Adrenal gland (tissue), 12 donors: ENCODE measurements around the gene HADHA. TPM values are rescaled to one million over a fixed set of nuclear protein-coding genes. Genes with fewer than 3 reads are reported as not detected.

ENCODE experiments used
- DNase-seq, 7 donors: peaks; one replicate each; pipeline ENCODE4 v3.0.0-alpha.2; 2019 to 2020
- H3K27ac ChIP-seq, 5 donors: fragments of 200-600 bp; sonication (generic) in 4 of 5; 1 replicate in 3 of 5; 2 replicates in 2 of 5; pipeline versions ENCODE4 v1.5.1 to v1.8.0; 2016 to 2020; ENCODE audit warnings: mild to moderate bottlenecking in 1 of 5
- H3K27me3 ChIP-seq: fragments of 200-600 bp; 2 replicates; pipeline ENCODE4 v1.8.0; 2021
- H3K36me3 ChIP-seq, 2 donors: fragments of 200-600 bp; replicated peaks in 1 of 2; 1 replicate in 1 of 2; 2 replicates in 1 of 2; pipeline versions ENCODE4 v1.5.1 to v1.8.0; 2018 to 2022
- H3K4me1 ChIP-seq, 2 donors: fragments of 200-600 bp; replicated peaks in 1 of 2; 1 replicate in 1 of 2; 2 replicates in 1 of 2; pipeline versions ENCODE4 v1.5.1 to v1.8.0; 2018 to 2021
- H3K4me3 ChIP-seq, 4 donors: fragments of 200-600 bp; sonication (generic) in 3 of 4; one replicate each; pipeline ENCODE4 v1.5.1; 2016 to 2018
- H3K9me3 ChIP-seq, 3 donors: fragments of 200-600 bp; sonication (generic) in 1 of 3; replicated peaks in 1 of 3; 1 replicate in 2 of 3; 2 replicates in 1 of 3; pipeline versions ENCODE4 v1.5.1 to v1.8.0; 2016 to 2021
- CTCF ChIP-seq, 6 experiments: fragments of 450-650 bp in 4 of 6; fragments of 200-600 bp in 2 of 6; sonication (generic) in 1 of 6; IDR thresholded peaks; 1 replicate in 5 of 6; 2 replicates in 1 of 6; pipeline versions ENCODE4 v1.5.1 to v1.8.0; 2016 to 2021; ENCODE audit warnings: antibody characterized with exemption in 6 of 6, mild to moderate bottlenecking in 2 of 6, moderate library complexity in 1 of 6
- POLR2A ChIP-seq, 2 donors: fragments of 450-650 bp; IDR thresholded peaks; one replicate each; pipeline ENCODE4 v1.6.1; 2017; ENCODE audit warnings: antibody characterized with exemption in 2 of 2, mild to moderate bottlenecking in 2 of 2, moderate library complexity in 1 of 2
- WGBS, 4 donors: extraction: QIAGEN DNeasy Blood & Tissue Kit in 2 of 4; methylation state at CpG; one replicate each; pipeline versions ENCODE4 v1.1.5 to v1.1.7; 2013 to 2017; 5-methylcytosine and 5-hydroxymethylcytosine counted together
- intact Hi-C, 2 donors: fragments of 100-400 bp; cut with DNase I; formaldehyde crosslinking; loops; one replicate each; pipeline versions ENCODE4 v1.14.1 to v1.15.0; 2022 to 2023
- polyA plus RNA-seq, 3 donors: library from polyadenylated mRNA; stranded (reverse); fragments of 200-250 nt in 2 of 3; fragments of 350-450 nt in 1 of 3; fragmentation: Illumina TruSeq in 1 of 3; extraction: RNeasy Lipid Tissue Mini Kit (QIAGEN cat#74804) in 1 of 3; gene quantifications; one replicate each; pipeline ENCODE4 v1.2.3, GENCODE V29; 2013 to 2014
- total RNA-seq, 9 donors: library from RNA; depleted of rRNA in 4 of 9; stranded (reverse); fragments of >200 nt in 4 of 9; fragments of 120-200 nt in 1 of 9; fragmentation: NEBNext Ultra II Directional in 1 of 9; extraction: Animal tissue kit (Norgen Biotek cat#: 25700) in 1 of 9; gene quantifications; one replicate each; pipeline versions ENCODE4 v1.1.0 to v1.2.4, GENCODE V29; 2013 to 2023
- donor health status: healthy with polysubstance abuse.
- donor health status: Bipolar disorder and iron deficiency.
- donor health status: DM: yes; HTN: yes; CAD: no.
- donor health status: DM: no; HTN: no; CAD: no.
- donor health status: DM: no; HTN: no; CAD: no.
- donor health status: DM: yes; HTN: yes; CAD: no.

The HADHA gene
- total and polyA plus RNA-seq, 12 donors = 43.8 to 353 (median 210) TPM

- Histone ChIP-seq H3K36me3 (peaks cover 0 to 50% of the 10 kb centered on the region in 2 donors), H3K27me3 (no peaks in the 10 kb centered on the region), H3K4me1 (no peaks in the 10 kb centered on the region), H3K9me3 (no peaks in the 10 kb centered on the region), H3K27ac (no peak overlapping the region), H3K4me3 (no peak overlapping the region)
- DNase-seq = no peak
- TF ChIP-seq CTCF (IDR thresholded peaks at IDR 0.05) = no peak
- TF ChIP-seq POLR2A (IDR thresholded peaks at IDR 0.05) = no peak
- 96 to 98% (median 96%) methylated on average over 4 of the region's 4 CpGs for WGBS, 4 donors
- intact Hi-C loops = no loop called here
These were observed 27.8 kb downstream of the HADHA start for GRCh38 chr2:26216587-26216986.

GRCh38 chr2:26215833-26216232, 28.6 kb downstream of the HADHA start:
- TF ChIP-seq POLR2A (IDR thresholded peaks at IDR 0.05) (no peak), CTCF (IDR thresholded peaks at IDR 0.05) (no peak)
- H3K27me3 ChIP-seq = no peaks in the 10 kb centered on the region
- H3K27ac ChIP-seq = no peak overlapping the region
- no peaks in the 10 kb centered on the region for H3K4me1 ChIP-seq
- H3K36me3 ChIP-seq = peaks cover 0 to 56% of the 10 kb centered on the region in 2 donors
- no peak for DNase-seq
- no peaks in the 10 kb centered on the region for H3K9me3 ChIP-seq
- H3K4me3 ChIP-seq = no peak overlapping the region
- 96 to 100% (median 100%) methylated on average over 1 of the region's 1 CpG for WGBS, 4 donors
- intact Hi-C loops = no loop called here

- H3K4me3 ChIP-seq = no peak overlapping the region
- WGBS, 4 donors = 89 to 100% (median 95%) methylated on average over 1 of the region's 1 CpG
- H3K4me1 ChIP-seq = no peaks in the 10 kb centered on the region
- H3K27me3 ChIP-seq = no peaks in the 10 kb centered on the region
- H3K9me3 ChIP-seq = no peaks in the 10 kb centered on the region
- no peak for TF ChIP-seq POLR2A (IDR thresholded peaks at IDR 0.05)
- no peak for TF ChIP-seq CTCF (IDR thresholded peaks at IDR 0.05)
- peaks cover 0 to 61% of the 10 kb centered on the region in 2 donors for H3K36me3 ChIP-seq
- no peak for DNase-seq
- intact Hi-C loops = no loop called here
- H3K27ac ChIP-seq = no peak overlapping the region
These were observed 29.7 kb downstream of the HADHA start for GRCh38 chr2:26214759-26215158.

- Histone ChIP-seq H3K4me3 (no peak overlapping the region), H3K9me3 (no peaks in the 10 kb centered on the region), H3K27me3 (no peaks in the 10 kb centered on the region), H3K4me1 (no peaks in the 10 kb centered on the region), H3K36me3 (peaks cover 0 to 74% of the 10 kb centered on the region in 2 donors), H3K27ac (no peak overlapping the region)
- intact Hi-C loops = no loop called here
- DNase-seq = no peak
- 92 to 98% (median 96%) methylated on average over 5 of the region's 5 CpGs for WGBS, 4 donors
- TF ChIP-seq CTCF (IDR thresholded peaks at IDR 0.05) (no peak), POLR2A (IDR thresholded peaks at IDR 0.05) (no peak)
These were observed 32.4 kb downstream of the HADHA start for GRCh38 chr2:26212011-26212410.
